Measurements from ENCODE around the gene MIB1.

Gene MIB1

GRCh38 chr18:21820811-21821143, 80.2 kb downstream of the MIB1 start:
- no peak for DNase-seq

GRCh38 chr18:21823848-21824247, 83.3 kb downstream of the MIB1 start:
- DNase-seq: no peak

GRCh38 chr18:21826196-21826595, 85.6 kb downstream of the MIB1 start:
- DNase-seq: no peak

GRCh38 chr18:21826641-21827302, 86.2 kb downstream of the MIB1 start:
- no peak for DNase-seq

GRCh38 chr18:21830532-21830931, 89.9 kb downstream of the MIB1 start:
- DNase-seq: no peak

GRCh38 chr18:21831413-21831831, 90.8 kb downstream of the MIB1 start:
- DNase-seq: no peak

- DNase-seq: no peak
Observed at GRCh38 chr18:21833604-21834298, 93.2 kb downstream of the MIB1 start.

- DNase-seq: no peak
Observed at GRCh38 chr18:21834299-21834660, 93.7 kb downstream of the MIB1 start.

GRCh38 chr18:21841570-21841969, 101.0 kb downstream of the MIB1 start:
- DNase-seq: no peak

- no peak for DNase-seq
Observed at GRCh38 chr18:21843341-21843740, 102.7 kb downstream of the MIB1 start.

- DNase-seq: no peak
Observed at GRCh38 chr18:21851327-21851961, 110.9 kb downstream of the MIB1 start.

- DNase-seq: no peak
Observed at GRCh38 chr18:21853016-21853415, 112.4 kb downstream of the MIB1 start.

GRCh38 chr18:21853775-21854552, 113.4 kb downstream of the MIB1 start:
- DNase-seq: no peak

- DNase-seq: no peak
Observed at GRCh38 chr18:21855432-21855831, 114.8 kb downstream of the MIB1 start.

GRCh38 chr18:21857871-21858270, 117.3 kb downstream of the MIB1 start:
- DNase-seq: no peak

- no peak for DNase-seq
Observed at GRCh38 chr18:21858544-21858943, 118.0 kb downstream of the MIB1 start.

GRCh38 chr18:21864386-21864785, 123.8 kb downstream of the MIB1 start:
- no peak for DNase-seq

- DNase-seq: no peak
Observed at GRCh38 chr18:21865043-21865442, 124.5 kb downstream of the MIB1 start.

GRCh38 chr18:21868770-21869169, 128.2 kb downstream of the MIB1 start:
- no peak for DNase-seq

- no peak for DNase-seq
Observed at GRCh38 chr18:21889570-21889969, 149.0 kb downstream of the MIB1 start.

GRCh38 chr18:21894619-21895367, 154.2 kb downstream of the MIB1 start:
- DNase-seq: no peak

GRCh38 chr18:21896732-21897336, 156.2 kb downstream of the MIB1 start:
- DNase-seq: no peak
